Stimulated activated CD8-positive, alpha-beta memory T cell treated with anti-CD3 and anti-CD28 coated beads, Interleukin-7, amount 100 ng/mL, for 24 hours (primary cell): Measurements from ENCODE around the gene DHRS4.
"Not testable (repeated sequence)": the region's sequence is repeated elsewhere in the genome, so short reads cannot be mapped to it uniquely, and the experiment has no call there.

Experiments used
- DNase-seq: peaks from one replicate; pipeline ENCODE4 v3.0.0-alpha.2; 2020; ENCODE audit warnings: low read depth

The DHRS4 gene

GRCh38 chr14:23984891-23985602 lies 31.5 kb downstream of the DHRS4 start:
- DNase-seq = no peak

DNA sequence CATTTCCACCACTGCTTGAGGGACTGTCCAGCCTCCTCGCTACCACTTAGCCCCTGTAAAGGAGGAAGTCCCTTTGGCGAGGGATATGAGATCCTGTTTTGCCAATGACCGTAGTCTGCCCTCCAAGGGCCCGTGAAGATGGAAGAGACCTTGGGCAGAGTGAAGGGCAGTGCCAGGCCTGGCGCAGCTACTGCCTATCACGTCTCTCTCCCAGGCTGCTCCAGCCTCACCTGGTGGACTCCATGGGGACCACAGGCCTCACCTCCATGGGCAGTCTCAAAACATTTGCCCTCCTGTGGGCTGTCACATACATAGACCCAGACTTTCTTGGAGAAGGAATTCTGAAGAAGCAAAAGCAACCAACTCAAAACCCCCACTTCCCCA lies 34.6 kb downstream of the DHRS4 start:
- DNase-seq = not testable (repeated sequence)

GRCh38 chr14:23988607-23989363 lies 35.2 kb downstream of the DHRS4 start, which contains the start of gene DHRS4L2:
TSS of gene DHRS4L2 (plus strand) at chr14:23988929. CDS start at chr14:23988948, 19 bp downstream.
- DNase-seq = peak; percentile 57

DNA sequence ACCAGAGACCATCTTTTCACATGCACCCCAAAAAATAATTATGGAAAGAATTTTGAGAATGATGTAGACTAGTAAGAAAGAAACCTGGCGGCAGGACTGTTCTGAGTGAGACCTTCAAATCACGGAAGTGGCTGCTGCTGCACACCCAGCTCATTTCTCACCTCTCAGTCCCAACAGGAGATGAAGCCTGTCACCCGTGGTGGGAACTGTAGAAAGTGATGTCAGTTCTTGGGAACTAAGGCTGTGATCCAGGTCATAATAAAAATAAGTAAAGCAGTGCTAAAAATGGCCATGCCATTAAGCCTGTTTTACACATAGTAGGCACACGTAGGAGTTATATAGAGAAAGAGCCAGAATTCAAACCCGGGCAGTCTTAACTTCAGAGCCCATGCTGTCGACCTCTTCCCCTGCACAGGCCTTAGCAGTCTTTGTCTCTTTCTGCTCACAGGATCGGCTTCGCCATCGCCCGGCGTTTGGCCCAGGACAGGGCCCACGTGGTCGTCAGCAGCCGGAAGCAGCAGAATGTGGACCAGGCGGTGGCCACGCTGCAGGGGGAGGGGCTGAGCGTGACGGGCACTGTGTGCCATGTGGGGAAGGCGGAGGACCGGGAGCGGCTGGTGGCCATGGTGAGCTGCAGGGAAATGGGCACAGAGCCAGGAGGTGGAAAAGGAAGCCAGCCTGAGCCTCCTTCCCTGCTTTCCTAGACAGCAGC lies 36.3 kb downstream of the DHRS4 start:
- DNase-seq = not testable (repeated sequence)

DNA sequence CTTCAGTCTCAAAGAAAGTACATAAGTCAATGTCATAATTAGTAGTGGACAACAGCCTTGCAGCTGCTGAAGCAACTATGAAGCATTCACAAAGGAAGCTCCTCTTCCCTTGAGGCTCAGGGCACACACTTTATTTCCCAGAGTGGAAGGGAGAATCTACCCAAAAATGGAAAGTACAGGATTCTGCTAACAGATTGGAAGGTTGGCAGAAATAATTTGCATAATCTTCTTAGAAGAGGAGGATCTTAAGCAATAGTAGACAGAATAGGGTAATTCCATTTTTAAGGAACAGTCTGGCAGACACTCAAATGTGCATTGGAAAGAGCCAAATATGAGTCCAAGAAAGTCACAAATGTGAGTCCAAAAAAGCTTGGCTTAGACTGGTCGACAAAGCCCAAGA lies 37.4 kb downstream of the DHRS4 start:
- not testable (repeated sequence) for DNase-seq

GRCh38 chr14:23993042-23993441 lies 39.5 kb downstream of the DHRS4 start:
- not testable (repeated sequence) for DNase-seq

GRCh38 chr14:23996009-23996408 lies 42.4 kb downstream of the DHRS4 start:
- DNase-seq = not testable (repeated sequence)

DNA sequence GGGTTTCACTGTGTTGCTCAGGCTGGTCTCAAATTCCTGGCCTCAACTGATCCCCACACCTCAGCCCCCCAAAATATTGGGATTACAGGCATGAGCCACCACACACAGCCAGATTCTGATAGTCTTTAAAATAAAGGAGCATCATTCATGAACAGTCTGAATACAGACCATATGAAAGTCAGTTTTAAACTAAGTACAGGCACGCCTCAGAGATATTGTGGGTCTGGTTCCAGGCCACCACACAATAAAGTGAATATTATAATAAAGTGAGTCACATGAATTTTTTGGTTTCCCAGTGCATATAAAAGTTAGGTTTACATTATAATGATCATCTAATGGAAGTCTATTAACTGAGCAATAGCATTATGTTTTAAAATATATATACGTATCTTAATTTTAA lies 43.3 kb downstream of the DHRS4 start:
- not testable (repeated sequence) for DNase-seq

DNA sequence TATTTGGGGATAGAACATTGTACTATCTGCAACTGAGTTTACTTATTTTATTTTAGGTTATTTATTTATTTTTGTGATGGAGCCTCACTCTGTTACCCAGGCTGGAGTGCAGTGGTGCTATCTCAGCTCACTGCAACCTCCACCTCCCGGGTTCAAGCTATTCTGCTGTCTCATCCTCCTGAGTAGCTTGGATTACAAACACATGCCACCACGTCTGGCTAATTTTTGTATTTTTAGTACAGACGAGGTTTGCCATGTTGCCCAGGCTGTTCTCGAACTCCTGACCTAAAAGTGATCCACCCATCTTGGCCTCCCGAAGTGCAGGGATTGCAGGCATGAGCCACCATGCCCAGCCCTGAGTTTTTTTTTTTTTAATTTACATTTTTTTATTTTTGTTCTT lies 46.1 kb downstream of the DHRS4 start:
- DNase-seq = not testable (repeated sequence)

- not testable (repeated sequence) for DNase-seq
Observed at GRCh38 chr14:24001078-24001477, 47.5 kb downstream of the DHRS4 start.

DNA sequence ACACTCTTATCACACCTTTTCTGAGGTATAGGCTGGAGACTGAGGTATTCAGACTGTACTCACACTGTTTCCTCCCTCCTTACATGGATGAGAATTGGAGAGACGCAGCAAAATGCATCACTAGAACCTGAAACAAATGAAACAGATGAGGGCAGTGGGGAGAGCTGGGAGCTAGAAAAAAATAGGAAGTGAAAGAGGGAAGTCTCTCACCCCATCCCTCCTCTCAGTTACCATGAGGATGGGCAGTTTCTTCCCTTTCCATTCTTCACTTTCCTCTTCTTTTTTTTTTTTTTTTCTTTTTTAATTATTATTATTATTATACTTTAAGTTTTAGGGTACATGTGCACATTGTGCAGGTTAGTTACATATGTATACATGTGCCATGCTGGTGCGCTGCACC lies 48.1 kb downstream of the DHRS4 start:
- DNase-seq = not testable (repeated sequence)

GRCh38 chr14:24006471-24006816 lies 52.9 kb downstream of the DHRS4 start:
- DNase-seq = not testable (repeated sequence)

DNA sequence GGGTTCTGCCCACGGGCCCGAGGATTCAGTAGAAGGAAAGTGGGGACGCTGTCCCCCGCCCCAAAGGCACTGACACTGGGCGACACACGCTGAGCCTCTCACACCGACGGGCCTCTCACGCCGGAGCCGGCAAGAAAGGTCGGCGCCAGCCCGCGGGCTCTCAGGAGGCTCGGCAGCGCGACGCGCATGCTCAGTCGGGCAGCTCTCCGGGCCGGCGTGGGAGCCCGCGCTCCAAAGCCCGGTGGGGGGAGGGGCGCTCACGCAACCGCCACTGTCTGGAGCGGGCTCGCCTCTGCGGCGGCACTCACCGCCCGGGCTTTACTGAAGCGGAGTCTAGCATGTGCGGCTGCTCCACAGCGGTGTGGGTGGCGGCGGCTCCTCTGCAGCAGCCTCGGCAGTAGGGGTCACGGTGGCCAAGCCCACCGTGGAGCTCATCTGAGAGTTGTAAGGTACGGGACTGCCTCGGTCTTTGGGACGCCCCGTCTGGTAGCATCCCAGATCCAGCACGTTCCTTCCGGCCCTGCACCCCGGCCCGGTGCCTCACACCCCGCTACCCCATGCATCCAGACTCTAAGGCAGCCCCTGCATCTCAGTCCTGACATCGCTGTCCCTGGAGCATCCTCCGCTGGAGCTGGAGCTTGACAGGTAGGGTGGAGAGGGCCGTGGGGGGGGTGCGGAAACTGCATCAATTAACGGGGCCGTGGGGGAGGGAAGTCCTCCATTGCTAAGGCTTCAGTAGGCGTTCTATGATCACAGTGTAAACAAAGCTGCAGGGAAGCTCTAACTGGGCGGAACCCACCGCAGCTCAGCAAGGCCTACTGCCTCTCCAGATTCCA lies 53.5 kb downstream of the DHRS4 start:
- DNase-seq = peak; percentile 41

DNA sequence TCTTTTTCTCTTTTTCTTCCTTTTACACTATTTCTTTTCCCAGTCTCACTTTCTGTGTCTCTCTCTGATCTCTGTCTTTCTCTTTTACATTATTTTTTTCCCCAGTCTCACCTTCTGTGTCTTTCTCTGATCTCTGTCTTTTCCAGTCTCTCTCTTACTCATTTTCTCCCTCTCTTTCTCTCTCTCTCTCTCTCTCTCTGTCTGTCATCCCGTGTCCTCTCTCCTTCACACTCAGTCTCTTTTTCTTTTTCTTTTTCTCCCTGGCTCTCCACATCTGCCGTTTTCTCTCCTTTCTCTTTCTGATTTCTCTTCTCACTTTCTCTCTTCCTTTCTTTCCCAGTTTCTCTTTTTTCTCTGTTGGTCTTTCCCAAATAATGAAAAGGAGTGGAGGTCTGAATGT lies 57.5 kb downstream of the DHRS4 start:
- no peak for DNase-seq

DNA sequence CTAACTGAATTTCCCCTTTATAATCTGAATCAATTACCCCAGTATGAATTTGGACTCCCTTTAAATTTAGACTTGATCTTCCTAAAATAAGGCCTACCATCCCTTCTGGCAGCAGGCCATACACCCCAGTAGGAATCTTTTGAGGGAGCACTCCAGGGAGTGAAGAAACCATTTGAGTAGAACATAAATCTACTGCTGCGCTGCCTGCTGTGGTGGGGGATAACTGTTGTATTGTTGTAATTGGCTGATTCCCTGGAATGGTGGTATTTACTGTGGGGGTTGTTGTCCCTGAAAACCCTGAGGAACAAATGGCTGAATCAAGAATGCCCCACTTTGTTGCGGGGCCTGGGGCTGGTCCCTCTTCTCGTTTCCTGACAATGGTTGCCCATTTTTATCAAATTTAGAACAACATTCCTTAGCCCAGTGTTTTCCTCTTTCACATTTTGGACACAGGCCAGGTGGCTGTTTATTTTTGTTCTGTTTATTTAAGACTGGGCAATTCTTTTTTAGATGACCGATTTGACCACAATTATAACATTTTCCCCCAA lies 59.2 kb downstream of the DHRS4 start:
- not testable (repeated sequence) for DNase-seq

- no peak for DNase-seq
Observed at GRCh38 chr14:24013654-24014514, 60.3 kb downstream of the DHRS4 start.

GRCh38 chr14:24015745-24016144 lies 62.2 kb downstream of the DHRS4 start:
- not testable (repeated sequence) for DNase-seq
